Kidney epithelial cell (primary cell): ENCODE data around the gene AURKA. TPM values are rescaled to one million over a fixed set of nuclear protein-coding genes. Genes with fewer than 3 reads are reported as not detected.
"Not testable (repeated sequence)": the region's sequence is repeated elsewhere in the genome, so short reads cannot be mapped to it uniquely, and the experiment has no call there.

Source experiments
- DNase-seq: peaks from one replicate; pipeline ENCODE4 v3.0.0-alpha.2; 2010; ENCODE audit warnings: low read depth
- H3K27me3 ChIP-seq: 2 replicates; pipeline ENCODE4 v1.6.0; 2011; ENCODE audit warnings: low read length; ENCODE audit not compliant: control insufficient read depth, insufficient read depth
- H3K36me3 ChIP-seq: 2 replicates; pipeline ENCODE4 v1.5.1; 2011; ENCODE audit warnings: low read length; ENCODE audit not compliant: control insufficient read depth, insufficient read depth
- H3K4me3 ChIP-seq: 2 replicates; pipeline ENCODE4 v1.5.1; 2011; ENCODE audit warnings: low read depth, mild to moderate bottlenecking, control low read depth, low read length
- total RNA-seq: library from RNA; depleted of rRNA; stranded (reverse); fragments of >200 nt; gene quantifications from 2 replicates; pipeline ENCODE4 v1.2.3, GENCODE V29; 2015
- TF ChIP-seq, protein P1 (sequence below): IDR thresholded peaks from 2 replicates; pipeline ENCODE4 v1.5.1; 2011; ENCODE audit warnings: mild to moderate bottlenecking, moderate library complexity, low read length, control low read depth, inconsistent platforms; ENCODE audit not compliant: insufficient read depth, poor library complexity, severe bottlenecking

The AURKA gene
- total RNA-seq, 1 donor from 2014 or later, result 8.0 TPM

DNA sequence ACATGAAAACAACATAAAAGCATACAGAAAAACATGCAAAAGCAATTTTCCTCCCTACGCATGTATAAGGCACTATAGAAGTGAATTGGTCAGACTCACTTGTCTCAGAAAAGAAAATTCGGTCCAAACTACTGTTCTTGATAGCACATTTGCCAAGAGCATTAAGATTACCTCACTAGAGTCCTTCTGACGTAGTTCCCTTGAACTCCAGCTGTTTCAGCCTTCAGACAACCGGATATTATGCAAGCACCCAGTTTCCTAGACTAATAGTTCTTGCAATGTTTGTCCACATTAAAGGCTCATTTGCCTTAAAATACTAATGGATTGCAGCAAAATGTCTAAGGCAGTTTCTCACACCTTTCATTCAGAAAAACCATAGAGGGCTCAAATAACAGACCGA lies 17.5 kb upstream of the AURKA start:
- Histone ChIP-seq H3K36me3 (no peaks in the 10 kb centered on the region), H3K27me3 (no peaks in the 10 kb centered on the region), H3K4me3 (no peak overlapping the region)
- no peak for DNase-seq
- TF ChIP-seq, protein P1, sequence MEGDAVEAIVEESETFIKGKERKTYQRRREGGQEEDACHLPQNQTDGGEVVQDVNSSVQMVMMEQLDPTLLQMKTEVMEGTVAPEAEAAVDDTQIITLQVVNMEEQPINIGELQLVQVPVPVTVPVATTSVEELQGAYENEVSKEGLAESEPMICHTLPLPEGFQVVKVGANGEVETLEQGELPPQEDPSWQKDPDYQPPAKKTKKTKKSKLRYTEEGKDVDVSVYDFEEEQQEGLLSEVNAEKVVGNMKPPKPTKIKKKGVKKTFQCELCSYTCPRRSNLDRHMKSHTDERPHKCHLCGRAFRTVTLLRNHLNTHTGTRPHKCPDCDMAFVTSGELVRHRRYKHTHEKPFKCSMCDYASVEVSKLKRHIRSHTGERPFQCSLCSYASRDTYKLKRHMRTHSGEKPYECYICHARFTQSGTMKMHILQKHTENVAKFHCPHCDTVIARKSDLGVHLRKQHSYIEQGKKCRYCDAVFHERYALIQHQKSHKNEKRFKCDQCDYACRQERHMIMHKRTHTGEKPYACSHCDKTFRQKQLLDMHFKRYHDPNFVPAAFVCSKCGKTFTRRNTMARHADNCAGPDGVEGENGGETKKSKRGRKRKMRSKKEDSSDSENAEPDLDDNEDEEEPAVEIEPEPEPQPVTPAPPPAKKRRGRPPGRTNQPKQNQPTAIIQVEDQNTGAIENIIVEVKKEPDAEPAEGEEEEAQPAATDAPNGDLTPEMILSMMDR, result no peak

DNA sequence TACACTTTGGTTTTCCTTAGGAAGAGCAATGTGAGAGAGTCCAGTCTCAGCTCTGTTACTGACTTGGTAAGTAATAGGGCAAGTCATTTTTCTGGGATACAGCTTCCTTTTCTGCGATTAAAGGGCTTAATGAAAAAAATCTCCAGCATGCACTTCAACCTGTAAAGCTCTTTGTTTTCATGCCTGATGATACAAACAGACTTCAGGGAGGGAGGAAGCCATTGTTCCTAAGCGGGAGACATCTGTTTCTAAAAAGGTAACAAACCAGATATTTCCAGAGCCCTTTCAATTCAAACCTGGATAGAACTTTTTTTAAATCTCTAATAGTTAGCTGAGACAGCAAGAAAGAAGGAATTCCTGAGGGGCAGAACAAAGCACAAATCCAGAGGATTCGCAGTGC lies 14.9 kb upstream of the AURKA start:
- Histone ChIP-seq H3K4me3 (no peak overlapping the region), H3K27me3 (no peaks in the 10 kb centered on the region), H3K36me3 (peaks cover 2% of the 10 kb centered on the region)
- no peak for DNase-seq
- TF ChIP-seq, protein P1, result no peak

DNA sequence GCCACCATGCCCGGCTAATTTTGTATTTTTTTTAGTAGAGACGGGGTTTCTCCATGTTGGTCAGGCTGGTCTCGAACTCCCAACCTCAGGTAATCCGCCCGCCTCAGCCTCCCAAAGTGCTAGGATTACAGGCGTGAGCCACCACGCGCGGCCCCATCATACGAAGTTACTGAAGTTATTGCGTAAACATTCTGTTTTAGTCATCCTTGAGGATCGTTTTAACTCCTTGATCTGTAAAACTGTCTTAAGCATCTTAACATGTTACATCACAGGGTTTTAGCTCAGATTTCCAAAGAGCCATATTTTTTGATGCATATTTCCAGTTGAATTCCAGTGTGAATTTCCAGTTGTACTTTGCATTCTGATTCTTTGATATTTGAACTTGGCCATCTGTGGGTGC lies 13.3 kb upstream of the AURKA start:
- H3K27me3 ChIP-seq, H3K36me3 ChIP-seq, DNase-seq, H3K4me3 ChIP-seq: not testable (repeated sequence)

DNA sequence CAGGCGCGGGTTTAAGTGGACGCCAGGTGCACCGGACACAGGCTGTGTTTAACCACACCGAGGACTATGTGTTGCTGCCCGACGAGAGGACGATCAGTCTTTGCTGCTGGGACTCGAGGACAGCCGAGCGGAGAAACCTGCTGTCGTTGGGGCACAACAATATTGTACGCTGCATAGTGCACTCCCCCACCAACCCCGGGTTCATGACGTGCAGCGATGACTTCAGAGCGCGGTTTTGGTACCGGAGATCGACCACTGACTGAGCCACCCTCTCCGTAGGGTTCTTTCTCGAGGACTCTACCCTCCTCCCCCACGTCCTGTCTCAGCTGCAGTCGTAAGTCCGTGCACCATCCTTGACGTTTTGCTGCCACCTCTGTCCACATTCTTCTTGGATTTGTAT lies 11.4 kb upstream of the AURKA start:
- no peak overlapping the region for H3K4me3 ChIP-seq
- DNase-seq, result no peak
- H3K27me3 ChIP-seq, result no peaks in the 10 kb centered on the region
- H3K36me3 ChIP-seq, result peaks cover 2% of the 10 kb centered on the region
- TF ChIP-seq, protein P1, result no peak

DNA sequence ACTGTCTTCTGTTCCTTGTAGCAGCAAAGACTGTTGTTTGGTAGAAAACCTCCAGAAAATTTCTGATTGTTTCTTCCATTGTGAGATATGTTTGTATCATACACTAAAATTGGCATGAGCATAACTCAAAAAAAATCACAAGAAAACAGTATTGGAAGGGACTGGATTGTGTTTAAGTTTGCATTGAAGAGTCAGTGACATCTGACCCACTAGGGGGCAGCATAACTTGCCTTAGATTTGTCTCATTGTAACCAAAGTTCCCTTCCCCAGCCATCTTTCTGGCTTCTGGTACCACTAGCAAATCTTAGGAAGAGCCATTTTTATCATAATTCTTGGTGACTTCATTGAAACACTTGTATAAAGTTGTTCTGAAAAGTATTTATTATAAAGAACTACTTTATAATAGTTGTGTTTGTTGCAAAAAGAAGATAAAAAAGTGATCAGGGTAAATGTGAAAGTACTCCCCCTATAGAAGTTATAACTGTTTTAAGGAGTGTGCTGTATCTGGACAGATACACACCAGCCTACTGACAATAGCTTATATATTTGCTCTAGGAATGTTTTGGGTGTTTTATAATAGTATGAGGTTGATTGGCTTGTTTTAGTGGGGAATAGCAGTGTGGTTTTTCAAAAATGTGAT lies 8.1 kb upstream of the AURKA start:
- Histone ChIP-seq H3K36me3 (peaks cover 2% of the 10 kb centered on the region), H3K27me3 (no peaks in the 10 kb centered on the region), H3K4me3 (no peak overlapping the region)
- TF ChIP-seq, protein P1, result peak; percentile 72
- no peak for DNase-seq

DNA sequence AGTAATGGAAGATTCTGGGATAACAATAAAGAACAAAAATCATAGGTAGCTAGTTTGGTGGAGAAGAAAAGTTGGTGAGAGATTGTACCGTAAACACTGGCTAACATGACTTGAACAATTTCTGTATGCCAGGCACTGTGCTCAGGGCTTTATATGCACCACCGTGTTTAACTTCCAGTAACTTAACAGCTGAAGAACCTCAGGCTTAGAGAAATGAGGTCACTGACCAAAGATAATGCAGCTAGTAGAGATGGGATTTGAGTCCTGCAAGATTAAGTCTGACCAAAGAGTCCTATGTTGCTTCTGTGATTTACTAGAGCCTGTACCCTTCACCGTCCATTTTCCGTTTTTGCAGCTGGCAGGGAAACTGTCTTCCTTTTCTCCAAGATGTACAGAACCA lies 3.2 kb upstream of the AURKA start:
- TF ChIP-seq, protein P1, result no peak
- H3K36me3 ChIP-seq, result no peaks in the 10 kb centered on the region
- DNase-seq, result no peak

More for the DNA sequence above, 3.2 kb upstream of the AURKA start:
- H3K4me3 ChIP-seq, result no peak overlapping the region
- H3K27me3 ChIP-seq, result no peaks in the 10 kb centered on the region
